HepG2 (cell line): ENCODE data around the gene SLC19A1.

Experiments
- PHF5A ChIP-seq: IDR thresholded peaks from one replicate; pipeline ENCODE4 v1.6.1; 2018; ENCODE audit warnings: low read depth, missing genetic modification reagents; ENCODE audit not compliant: unreplicated experiment
- POGZ ChIP-seq: sonication (generic); formaldehyde crosslinking; IDR thresholded peaks from 2 replicates; pipeline ENCODE4 v1.4.0; 2020; ENCODE audit warnings: mild to moderate bottlenecking, missing genetic modification reagents
- SP1 ChIP-seq, 2 experiments: fragments of 450-650 bp in 1 of 2; sonication (generic) in 1 of 2; formaldehyde crosslinking in 1 of 2; IDR thresholded peaks; 2 replicates each; pipeline versions ENCODE4 v1.4.0 to v1.6.1; 2016 to 2020; ENCODE audit warnings: missing genetic modification reagents in 1 of 2
- ZNF274 ChIP-seq: sonication (generic); formaldehyde crosslinking; IDR thresholded peaks from 2 replicates; pipeline ENCODE4 v1.5.1; 2020; ENCODE audit warnings: mild to moderate bottlenecking, missing genetic modification reagents
- TF ChIP-seq, protein P1 (sequence below): sonication (generic); formaldehyde crosslinking; IDR thresholded peaks from 2 replicates; pipeline ENCODE4 v1.4.0; 2020; ENCODE audit warnings: mild to moderate bottlenecking, missing genetic modification reagents
- TF ChIP-seq, protein P2 (sequence below): sonication (generic); formaldehyde crosslinking; IDR thresholded peaks from 2 replicates; pipeline ENCODE4 v1.4.0; 2020; ENCODE audit warnings: mild to moderate bottlenecking, missing genetic modification reagents, borderline replicate concordance

DNA sequence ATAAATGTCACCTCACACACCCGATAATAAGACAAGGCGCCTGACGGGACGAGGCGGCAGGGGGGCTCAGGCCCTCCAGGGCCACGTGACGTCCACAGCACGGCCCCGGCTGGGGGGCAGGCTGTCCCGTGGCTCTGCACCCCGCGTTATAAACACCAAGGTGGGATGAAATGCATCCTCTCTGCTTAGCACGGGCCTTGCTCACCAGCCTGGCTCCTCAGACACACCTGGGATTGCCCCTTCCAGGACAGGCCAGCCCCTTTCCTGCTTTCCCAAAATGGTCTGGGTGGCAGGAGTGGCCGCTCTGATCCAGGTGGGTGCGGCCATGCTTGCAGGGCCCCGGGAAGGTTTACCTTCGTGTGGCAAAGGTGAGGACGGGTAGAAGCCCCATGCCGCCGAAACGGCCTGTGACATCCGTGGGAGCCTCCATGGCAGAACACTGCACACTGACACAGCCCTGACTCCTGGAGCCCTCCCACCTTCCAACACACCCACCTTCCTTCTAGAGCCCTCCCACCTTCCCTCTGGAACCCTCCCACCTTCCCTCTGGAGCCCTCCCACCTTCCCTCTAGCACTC lies 35.9 kb downstream of the SLC19A1 start:
- TF ChIP-seq POGZ (CRISPR knock-in tag): no peak
- no peak for TF ChIP-seq PHF5A (CRISPR knock-in tag)
- TF ChIP-seq, protein P1, sequence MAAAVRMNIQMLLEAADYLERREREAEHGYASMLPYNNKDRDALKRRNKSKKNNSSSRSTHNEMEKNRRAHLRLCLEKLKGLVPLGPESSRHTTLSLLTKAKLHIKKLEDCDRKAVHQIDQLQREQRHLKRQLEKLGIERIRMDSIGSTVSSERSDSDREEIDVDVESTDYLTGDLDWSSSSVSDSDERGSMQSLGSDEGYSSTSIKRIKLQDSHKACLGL (CRISPR knock-in tag): no peak
- TF ChIP-seq, protein P2, sequence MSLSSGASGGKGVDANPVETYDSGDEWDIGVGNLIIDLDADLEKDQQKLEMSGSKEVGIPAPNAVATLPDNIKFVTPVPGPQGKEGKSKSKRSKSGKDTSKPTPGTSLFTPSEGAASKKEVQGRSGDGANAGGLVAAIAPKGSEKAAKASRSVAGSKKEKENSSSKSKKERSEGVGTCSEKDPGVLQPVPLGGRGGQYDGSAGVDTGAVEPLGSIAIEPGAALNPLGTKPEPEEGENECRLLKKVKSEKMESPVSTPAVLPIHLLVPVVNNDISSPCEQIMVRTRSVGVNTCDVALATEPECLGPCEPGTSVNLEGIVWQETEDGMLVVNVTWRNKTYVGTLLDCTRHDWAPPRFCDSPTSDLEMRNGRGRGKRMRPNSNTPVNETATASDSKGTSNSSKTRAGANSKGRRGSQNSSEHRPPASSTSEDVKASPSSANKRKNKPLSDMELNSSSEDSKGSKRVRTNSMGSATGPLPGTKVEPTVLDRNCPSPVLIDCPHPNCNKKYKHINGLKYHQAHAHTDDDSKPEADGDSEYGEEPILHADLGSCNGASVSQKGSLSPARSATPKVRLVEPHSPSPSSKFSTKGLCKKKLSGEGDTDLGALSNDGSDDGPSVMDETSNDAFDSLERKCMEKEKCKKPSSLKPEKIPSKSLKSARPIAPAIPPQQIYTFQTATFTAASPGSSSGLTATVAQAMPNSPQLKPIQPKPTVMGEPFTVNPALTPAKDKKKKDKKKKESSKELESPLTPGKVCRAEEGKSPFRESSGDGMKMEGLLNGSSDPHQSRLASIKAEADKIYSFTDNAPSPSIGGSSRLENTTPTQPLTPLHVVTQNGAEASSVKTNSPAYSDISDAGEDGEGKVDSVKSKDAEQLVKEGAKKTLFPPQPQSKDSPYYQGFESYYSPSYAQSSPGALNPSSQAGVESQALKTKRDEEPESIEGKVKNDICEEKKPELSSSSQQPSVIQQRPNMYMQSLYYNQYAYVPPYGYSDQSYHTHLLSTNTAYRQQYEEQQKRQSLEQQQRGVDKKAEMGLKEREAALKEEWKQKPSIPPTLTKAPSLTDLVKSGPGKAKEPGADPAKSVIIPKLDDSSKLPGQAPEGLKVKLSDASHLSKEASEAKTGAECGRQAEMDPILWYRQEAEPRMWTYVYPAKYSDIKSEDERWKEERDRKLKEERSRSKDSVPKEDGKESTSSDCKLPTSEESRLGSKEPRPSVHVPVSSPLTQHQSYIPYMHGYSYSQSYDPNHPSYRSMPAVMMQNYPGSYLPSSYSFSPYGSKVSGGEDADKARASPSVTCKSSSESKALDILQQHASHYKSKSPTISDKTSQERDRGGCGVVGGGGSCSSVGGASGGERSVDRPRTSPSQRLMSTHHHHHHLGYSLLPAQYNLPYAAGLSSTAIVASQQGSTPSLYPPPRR (CRISPR knock-in tag): no peak
- TF ChIP-seq ZNF274: no peak
- no peak for TF ChIP-seq SP1 (IDR thresholded peaks at IDR 0.05)
- no peak for TF ChIP-seq SP1 (CRISPR knock-in tag; IDR thresholded peaks at IDR 0.05)
